ENCODE results near the gene DPEP3. TPM values are rescaled to one million over a fixed set of nuclear protein-coding genes. Genes with fewer than 3 reads are reported as not detected.

Gene DPEP3
- total RNA-seq, 1 donor from 2014 or later = 0.18 TPM

DNA sequence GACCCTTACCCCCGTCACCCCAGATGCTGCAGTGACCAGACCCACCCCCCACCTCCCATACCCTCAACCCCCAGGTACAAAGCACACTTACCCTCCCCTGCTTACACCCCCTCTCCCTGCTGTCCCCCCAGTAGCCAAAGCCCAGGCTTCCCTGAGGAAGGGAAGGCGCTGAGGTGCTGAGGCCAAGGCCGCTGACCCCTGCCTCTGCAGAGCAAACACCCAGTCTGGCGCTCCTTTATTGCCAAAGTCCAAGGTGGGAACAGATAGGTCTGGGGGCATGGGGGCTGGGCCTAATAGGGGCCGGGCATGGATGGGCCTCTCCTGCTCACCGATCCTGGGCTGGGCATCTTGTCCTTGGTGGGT lies 37.1 kb downstream of the DPEP3 start:
- H3K9me3 ChIP-seq = no peaks in the 10 kb centered on the region
- intact Hi-C loops (cut with DNase I) = no loop called here
- no peaks in the 10 kb centered on the region for H3K27me3 ChIP-seq (ENCODE audit: low read depth)
- H3K4me3 ChIP-seq = no peak overlapping the region
- ATAC-seq (no peak), DNase-seq (no peak)
- H3K36me3 ChIP-seq = peaks cover 84% of the 10 kb centered on the region
- H3K27ac ChIP-seq = peak overlapping the region; percentile 64
- H3K4me1 ChIP-seq = peaks cover 14% of the 10 kb centered on the region
- TF ChIP-seq CTCF (IDR thresholded peaks at IDR 0.05) = no peak

GRCh38 chr16:67942510-67943255 lies 37.6 kb downstream of the DPEP3 start:
- intact Hi-C loops (cut with DNase I) = no loop called here
- peak in 1 of 2 donors; percentile 2 for ATAC-seq
- no peak for TF ChIP-seq CTCF (IDR thresholded peaks at IDR 0.05)
- peaks cover 78% of the 10 kb centered on the region for H3K36me3 ChIP-seq
- H3K9me3 ChIP-seq = no peaks in the 10 kb centered on the region
- H3K27me3 ChIP-seq (ENCODE audit: low read depth) = no peaks in the 10 kb centered on the region
- H3K4me3 ChIP-seq = no peak overlapping the region
- no peak for DNase-seq
- no peak overlapping the region for H3K27ac ChIP-seq
- H3K4me1 ChIP-seq = peaks cover 16% of the 10 kb centered on the region

- Histone ChIP-seq H3K27me3 (ENCODE audit: low read depth) (no peaks in the 10 kb centered on the region), H3K4me3 (no peak overlapping the region)
Measured at GRCh38 chr16:67942200-67942509, 38.1 kb downstream of the DPEP3 start.

GRCh38 chr16:67941469-67942199 lies 38.7 kb downstream of the DPEP3 start:
- H3K9me3 ChIP-seq = no peaks in the 10 kb centered on the region
- H3K27ac ChIP-seq = no peak overlapping the region
- intact Hi-C loops (cut with DNase I) = no loop called here
- H3K4me1 ChIP-seq = peaks cover 25% of the 10 kb centered on the region
- ATAC-seq (no peak), DNase-seq (no peak)
- no peak overlapping the region for H3K4me3 ChIP-seq
- peaks cover 68% of the 10 kb centered on the region for H3K36me3 ChIP-seq
- no peak for TF ChIP-seq CTCF (IDR thresholded peaks at IDR 0.05)
- H3K27me3 ChIP-seq (ENCODE audit: low read depth) = no peaks in the 10 kb centered on the region

More at GRCh38 chr16:67942200-67942509, 38.1 kb downstream of the DPEP3 start:
- Histone ChIP-seq H3K4me1 (peaks cover 21% of the 10 kb centered on the region), H3K9me3 (no peaks in the 10 kb centered on the region), H3K36me3 (peaks cover 73% of the 10 kb centered on the region), H3K27ac (no peak overlapping the region)
- no peak for DNase-seq
- peak; percentile 35 to 45 for ATAC-seq
- peak; percentile 67 for TF ChIP-seq CTCF (IDR thresholded peaks at IDR 0.05)
- intact Hi-C loops (cut with DNase I) = no loop called here

DNA sequence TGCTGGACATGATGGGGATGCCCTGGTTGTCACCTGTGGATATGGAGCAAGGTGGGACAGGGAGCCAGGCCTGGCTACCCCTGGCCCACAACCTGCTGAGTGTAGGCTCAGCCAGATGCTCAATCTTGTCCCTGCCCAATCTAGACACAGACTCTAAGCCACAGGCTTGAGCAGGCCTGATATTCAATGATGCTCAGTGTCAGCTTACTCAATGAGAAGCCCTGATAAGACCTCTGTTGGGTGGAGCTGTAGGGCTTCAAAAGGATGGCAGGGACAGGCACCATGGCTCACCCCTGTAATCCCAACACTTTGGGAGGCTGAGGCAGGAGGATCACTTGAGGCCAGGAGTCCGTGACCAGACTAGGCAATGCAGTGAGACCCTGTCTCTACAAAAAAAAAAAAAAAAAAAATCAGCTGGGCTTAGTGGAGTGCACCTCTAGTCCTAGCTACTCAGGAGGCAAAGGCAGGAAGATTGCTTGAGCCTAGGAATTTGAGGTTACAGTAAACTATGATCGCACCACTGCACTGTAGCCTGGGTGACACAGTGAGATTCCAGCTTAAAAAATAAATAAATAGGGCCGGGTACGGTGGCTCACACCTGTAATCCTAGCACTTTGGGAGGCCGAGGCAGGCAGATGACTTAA lies 39.7 kb downstream of the DPEP3 start:
- Histone ChIP-seq H3K27ac (no peak overlapping the region), H3K9me3 (no peaks in the 10 kb centered on the region), H3K27me3 (ENCODE audit: low read depth) (no peaks in the 10 kb centered on the region), H3K36me3 (peaks cover 57% of the 10 kb centered on the region), H3K4me1 (peaks cover 25% of the 10 kb centered on the region), H3K4me3 (no peak overlapping the region)
- intact Hi-C loops (cut with DNase I) = no loop called here
- no peak for TF ChIP-seq CTCF (IDR thresholded peaks at IDR 0.05)
- DNase-seq (no peak), ATAC-seq (no peak)

Measured in lower lobe of right lung (tissue), 2 donors.